ENCODE data around the gene TRIM67.
"Not testable (repeated sequence)": the region's sequence is repeated elsewhere in the genome, so short reads cannot be mapped to it uniquely, and the experiment has no call there.

Gene TRIM67

DNA sequence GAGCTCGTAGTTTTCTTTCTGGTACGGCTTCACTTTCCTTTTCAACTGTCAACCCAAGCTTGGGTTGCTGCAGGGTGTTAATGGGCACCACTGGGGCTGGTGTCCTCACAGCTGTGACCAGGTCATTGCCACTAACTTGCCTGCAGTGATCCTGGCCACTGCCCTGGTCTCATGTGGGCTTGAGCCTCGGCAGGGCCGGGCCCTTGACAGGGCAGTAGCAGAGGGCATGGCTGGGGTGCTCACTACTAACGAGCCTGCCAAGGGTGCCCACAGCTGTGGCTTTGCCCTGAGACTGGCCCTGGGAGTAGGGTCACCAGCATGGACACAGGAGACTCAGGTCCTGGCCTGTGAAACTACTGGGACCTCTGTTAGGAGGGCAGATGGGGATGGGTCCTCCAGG is 47.7 kb downstream of the TRIM67 start:
- no peak for DNase-seq

DNA sequence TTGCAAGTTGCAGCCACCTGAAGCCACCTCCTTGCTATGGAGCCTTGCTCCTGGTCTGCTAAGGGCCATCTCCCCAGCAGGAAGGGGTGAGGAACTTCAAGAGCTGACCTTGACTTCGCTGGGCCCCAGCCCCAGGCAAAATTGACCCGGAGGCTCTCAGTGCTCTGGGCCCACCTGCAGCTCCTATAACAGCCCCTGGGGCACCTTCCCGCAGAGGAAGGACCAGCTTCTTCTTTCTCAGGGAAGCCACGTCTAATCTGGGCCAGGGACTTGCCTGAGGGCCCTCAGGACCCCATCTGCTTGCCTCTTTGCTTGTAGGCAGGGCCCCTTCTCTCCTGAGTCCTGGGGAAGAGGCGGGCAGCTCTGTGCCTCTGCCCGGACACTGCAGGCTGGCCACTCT is 48.3 kb downstream of the TRIM67 start:
- DNase-seq, result no peak

DNA sequence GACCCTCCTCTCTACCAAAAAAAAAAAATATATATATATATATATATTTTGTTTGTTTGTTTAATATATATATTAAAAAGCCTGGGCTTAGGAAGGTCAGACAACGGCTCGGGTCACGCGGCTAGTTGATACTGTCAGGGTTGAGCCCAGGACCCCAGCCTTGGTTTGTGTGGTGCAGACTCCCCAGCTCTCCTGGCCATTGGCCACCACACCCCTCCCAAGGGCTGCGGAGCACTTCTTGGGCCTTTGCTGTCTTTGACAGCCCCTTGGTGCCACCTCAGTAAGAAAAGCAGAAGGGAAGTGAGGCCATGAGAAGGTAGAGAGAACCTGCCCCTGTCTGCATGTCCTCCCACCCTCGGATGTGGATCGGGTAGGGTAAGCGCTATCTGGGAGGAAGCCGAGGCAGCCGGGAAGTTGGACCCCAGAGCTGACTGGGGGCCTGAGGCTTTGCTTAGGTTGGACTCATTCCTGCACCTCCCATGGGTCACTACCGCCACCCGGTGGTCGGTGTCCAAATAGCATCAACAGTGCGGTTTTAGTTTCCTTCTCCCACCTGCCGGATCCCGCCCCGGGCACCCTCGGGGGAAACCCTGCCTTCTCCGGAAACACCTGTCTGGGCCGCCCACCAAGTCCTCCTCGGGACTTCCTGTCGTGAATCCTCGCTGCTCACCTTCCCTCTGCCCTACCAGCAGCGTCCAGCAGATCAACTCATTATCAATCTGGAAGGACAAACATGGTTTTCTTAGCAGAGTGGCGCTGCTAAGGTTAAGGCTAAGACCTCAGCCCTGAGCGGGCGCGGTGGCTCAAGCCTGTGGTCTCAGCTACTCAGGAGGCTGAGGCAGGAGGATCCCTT is 49.4 kb downstream of the TRIM67 start:
- peak; percentile 86 for DNase-seq

DNA sequence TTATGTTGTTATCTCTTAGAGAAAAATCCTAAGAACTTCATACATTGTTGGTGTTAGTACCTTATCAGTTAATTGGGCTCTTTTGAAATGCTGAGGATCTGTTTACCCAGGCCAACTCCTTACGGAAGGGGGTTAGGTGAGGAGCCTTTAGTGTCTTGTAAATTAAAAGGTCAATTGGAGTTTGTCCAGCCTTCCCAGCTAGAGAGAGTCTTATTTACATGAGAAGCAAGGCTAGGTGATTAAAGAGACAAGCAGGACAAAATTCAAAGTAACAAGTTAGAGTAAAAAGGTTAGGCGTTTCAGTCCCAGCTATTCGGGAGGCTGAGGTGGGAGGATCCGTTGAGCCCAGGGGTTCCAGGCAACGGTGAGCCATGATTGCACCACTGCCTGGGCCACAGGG is 50.4 kb downstream of the TRIM67 start:
- not testable (repeated sequence) for DNase-seq

DNA sequence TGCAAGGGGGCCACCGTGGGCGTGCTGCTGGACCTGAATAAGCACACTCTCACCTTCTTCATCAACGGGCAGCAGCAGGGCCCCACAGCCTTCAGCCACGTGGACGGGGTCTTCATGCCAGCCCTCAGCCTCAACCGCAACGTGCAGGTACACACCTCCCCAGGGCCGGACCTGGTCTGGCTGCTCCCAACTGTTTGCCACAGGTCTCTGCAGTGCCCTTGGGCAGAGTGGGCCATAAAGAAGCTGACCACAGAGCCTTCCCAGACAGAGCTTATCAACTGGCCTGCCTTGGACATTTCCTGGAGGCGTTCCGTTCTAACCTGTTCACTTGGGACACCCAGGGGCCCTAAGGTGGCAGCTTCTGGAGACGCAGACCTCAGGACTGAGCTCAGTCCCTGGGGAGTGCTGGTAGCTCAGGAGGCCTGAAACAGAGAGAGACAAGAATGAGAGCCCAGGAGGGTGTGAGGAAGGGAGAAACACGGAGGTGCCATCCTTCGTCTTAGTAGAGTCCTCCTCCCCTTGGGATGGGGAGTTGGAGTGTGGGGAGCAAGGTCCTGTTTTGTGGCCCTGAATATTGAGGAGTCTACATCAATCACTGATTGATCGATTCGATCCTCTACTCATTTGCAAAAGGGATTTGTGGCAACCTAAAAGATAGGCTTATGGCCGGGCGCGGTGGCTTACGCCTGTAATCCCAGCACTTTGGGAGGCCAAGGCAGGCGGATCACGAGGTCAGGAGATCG is 52.1 kb downstream of the TRIM67 start:
- no peak for DNase-seq

DNA sequence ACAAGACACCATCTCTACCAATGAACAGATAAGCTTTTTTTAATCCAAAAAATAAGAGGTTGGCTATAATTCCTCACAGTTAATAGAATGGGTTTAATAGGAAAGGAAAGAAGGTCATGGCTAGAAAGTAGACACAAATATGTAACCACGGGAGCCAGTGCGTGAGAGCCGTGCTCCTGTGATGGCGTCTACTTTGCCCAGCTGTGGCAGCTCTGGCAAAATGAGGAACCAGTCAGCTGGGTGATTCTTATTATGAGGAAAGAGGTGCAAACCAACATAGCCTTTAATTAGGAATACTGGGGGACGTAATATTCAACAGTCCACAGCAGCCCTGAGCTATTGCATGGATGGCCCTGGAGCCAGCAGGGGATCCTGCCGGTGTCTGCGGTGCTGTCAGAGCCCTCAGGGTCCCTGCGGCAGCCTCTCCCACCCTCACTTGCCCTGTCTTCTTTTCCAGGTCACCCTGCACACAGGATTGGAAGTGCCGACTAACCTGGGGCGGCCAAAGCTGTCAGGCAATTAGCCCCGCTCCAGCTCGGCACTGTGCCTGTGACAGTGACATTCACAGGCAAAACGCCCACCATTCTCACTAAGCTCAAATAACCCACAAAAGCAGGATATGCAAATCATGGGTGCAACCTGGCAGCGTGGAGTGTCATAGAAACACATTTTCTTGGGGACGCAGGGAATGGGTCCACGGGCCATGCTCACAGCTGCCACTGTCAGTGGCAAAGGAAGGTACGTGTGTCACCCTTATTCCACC is 53.2 kb downstream of the TRIM67 start:
- no peak for DNase-seq

DNA sequence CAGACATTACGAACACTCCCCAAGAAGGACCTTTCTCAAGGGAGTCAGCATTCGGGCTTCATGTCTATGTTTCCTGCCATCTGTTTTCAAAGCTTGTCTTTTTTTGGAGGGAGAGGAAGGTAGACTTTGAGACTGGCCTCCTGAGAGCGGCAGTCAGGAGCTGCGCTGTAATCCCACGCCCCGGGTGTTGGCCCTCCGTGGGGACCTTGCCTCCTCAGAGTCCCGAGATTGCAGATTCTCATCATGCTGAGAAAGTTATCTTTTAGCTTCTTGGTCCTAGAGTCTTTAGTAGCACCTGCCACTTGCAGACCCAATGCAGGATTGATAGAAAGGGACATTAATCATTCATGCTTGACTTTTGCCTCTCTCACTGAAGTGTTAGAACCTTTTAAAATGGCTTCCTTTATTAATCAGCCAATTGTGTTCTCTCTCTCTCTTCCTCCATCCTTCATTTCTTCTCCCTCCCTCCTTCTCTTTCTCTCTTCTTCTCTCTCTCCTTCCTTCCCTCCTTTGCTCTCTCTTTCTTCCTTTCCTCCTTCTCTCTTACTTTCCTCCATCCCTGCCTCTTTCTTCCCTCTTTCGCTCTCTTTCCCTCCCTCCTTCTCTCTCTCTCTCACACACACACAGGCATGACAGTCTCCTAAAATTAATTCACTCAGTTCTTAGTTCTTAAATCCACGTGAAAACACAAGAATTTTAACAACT is 54.0 kb downstream of the TRIM67 start:
- DNase-seq, result no peak

DNA sequence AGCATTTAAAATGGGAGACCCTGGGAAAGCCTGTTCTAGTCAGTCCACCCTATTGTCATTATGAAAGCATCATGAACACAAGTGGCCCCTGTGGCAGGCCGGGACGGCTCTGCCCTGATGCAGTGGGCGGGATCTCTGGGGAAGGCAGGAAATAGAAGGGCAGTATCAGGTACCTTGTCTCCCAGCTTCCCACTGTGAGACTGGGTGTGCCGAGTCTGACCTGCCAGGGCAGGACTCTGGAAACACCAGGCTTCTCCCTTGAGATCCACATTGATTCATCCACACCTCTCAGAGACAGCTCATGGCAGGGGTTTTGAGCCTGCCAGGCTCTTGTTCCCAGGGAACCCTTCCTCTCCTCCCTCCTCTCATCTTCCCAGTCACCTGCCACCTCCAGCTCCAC is 54.6 kb downstream of the TRIM67 start:
- no peak for DNase-seq

DNA sequence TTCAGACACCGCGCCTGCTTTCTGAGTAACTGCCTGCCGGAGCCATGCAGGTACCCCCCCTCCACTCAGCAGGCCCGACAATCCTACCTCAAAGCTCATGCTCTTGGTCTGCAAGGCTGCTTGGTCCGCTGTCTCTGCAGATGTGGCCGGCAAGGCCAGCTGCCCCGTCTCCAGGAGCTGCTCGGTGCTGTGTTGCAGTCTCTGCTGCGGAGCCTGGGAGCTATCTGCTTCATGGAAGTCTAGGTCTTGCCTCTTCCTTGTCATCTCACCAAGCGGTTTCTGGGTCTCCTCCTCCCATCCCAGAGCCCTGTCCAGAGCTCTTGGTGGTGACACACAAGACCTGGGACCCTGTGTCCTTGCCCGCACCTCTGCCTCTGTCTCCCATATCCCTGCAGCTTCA is 55.2 kb downstream of the TRIM67 start:
- DNase-seq, result no peak

DNA sequence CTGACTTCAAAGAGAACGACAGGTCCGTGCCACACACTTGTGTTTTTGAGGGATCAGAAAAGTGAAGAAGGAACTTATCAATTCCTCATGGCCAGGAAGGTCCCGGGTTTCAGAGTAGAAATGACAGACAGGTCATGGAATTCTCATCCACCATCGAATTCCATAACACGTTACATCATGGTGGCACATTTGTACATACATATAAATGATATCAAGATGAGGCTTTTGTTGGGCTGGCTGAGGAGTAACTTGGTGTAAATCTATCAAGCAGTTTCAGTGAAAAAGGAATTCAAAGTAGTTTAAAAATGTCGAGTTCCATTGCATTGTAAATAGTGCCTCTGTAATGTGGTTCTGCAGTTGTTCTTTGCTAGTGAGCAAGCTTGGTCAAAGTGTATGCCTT is 56.2 kb downstream of the TRIM67 start:
- no peak for DNase-seq

DNA sequence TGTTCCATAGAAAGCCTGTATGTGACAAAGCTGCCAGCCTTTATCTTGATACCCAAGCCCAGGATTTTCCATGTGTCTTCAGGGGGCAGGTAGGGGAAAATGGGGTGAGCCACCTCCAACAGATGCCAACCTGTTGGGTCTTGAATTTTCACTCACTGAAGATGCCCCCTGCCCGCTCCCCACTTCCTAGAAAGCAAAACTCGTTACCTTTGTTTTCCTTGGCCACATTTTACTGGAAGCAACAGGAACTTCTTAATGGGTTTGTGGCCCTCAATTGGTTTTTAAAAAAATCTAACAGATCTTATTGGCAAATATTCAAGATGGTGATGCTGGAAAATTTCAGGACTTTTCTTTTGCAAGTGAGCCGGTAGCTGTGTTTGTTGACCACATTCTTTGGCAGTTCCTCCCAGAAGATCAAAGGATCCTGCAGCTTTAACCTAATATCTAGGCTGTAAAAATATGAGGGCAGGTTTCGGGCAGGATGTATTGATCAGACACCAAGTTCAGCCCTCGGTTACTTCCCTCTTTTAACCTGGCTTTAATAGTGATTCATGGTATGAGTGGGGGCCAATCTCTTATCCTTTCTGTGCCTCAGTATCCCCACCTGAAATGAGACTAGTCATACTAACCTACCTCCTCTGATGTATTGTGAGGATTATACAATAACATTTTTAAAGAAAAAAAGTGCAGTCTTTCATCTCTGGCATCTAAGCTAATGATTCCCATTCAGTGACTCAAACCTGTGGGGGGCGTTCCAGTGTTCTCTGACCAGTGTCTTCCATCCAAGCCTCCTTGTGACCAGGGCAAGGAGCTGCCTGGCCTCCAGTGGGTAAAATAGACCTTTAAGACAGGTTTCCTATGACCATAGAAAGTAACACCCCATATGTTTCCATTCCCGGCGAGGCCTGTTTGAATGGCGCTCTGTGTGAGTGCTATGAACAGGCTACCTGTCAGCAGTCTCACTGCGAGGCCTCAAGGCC is 57.9 kb downstream of the TRIM67 start:
- no peak for DNase-seq

DNA sequence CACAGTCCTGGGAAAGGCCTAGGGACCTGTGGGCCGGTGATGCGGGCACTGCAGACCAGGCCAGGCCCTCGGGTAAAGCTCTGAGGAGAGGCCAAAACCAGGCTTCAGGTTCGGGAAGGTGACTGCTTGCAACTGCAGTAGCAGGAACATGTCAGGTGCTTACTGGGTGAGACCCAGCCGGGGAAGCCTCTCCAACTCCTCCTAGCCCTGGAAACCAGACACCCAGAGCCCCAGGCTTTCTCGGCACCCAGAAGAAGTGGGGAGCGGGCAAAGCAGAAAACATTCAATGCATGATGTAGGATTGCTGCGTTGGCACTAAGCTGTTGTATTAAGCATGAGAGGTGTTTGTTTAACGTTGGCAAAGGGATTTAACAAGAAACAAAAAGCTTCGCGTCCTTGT is 58.9 kb downstream of the TRIM67 start:
- no peak for DNase-seq

DNA sequence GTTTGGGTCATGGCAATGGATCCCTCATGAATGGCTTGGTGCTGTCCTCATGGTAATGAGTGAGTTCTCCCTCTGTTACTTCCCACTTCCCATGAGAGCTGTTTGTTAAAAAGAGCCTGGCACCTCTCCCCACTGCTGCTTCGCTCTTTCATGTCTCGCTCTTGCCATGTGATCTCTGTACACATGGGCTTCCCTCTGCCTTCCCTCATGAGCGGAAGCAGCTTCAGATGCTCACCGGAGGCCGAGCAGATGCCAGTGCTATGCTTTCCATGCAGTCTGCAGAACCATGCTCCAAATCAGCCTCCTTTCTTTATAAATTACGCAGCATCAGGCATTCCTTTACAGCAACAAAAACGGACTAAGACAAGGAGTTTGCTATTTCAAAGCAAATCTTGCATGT is 64.3 kb downstream of the TRIM67 start:
- DNase-seq, result no peak

DNA sequence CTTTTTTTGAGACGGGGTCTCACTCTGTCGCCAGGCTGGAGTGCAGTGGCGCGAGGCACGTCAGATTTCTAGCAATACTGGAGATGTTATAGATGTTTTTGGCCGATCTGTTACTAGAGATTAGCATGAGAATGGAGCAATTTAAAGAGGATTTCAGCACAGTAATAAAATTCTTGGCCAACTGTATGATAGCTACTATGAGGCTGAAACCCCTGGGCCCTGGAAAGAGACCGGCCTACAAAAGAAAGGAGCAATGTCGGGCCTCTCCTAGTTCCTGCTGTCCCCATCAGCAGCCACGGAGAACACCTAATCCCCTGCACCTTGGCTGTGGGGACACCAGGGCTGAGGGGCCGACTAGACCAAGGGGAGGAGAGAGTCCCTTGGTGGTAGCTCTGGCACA is 69.7 kb downstream of the TRIM67 start:
- no peak for DNase-seq

DNA sequence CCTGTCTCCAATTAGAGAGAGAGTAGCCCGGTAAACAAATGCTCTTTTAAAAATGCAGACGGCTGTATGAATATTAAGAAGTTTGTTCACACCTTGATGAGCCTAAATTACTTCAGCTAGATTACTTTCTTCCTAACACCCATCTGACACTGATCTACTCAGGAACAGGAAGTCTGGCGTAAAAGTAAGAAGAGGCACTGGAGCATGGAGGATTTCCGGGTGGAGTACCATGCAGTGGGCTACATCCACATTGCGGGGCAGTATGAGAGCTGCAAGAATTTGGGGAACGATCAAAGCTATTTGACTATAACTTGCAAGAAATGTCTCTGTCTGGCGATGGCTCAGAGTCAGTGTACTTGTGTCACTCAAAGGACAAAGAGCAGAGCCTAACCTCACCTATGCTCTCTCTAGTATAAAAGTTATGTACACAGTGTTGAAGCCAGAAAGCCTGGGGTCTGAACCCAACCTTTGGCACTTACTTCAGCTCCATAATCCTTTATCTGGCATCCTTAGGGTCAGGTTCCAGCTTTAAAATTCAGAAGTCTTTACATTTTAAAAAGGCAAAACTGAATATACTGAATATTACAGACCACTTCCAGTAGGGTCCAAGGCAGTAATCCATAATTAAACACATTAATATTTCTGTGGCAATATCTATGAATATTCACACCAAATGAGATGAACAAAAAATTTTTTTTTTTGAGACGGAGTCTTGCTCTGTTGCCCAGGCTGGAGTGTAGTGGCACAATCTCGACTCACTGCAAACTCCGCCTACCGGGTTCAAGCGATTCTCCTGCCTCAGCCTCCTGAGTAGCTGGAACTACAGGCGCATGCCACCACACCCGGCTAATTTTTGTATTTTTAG is 71.2 kb downstream of the TRIM67 start:
- no peak for DNase-seq

DNA sequence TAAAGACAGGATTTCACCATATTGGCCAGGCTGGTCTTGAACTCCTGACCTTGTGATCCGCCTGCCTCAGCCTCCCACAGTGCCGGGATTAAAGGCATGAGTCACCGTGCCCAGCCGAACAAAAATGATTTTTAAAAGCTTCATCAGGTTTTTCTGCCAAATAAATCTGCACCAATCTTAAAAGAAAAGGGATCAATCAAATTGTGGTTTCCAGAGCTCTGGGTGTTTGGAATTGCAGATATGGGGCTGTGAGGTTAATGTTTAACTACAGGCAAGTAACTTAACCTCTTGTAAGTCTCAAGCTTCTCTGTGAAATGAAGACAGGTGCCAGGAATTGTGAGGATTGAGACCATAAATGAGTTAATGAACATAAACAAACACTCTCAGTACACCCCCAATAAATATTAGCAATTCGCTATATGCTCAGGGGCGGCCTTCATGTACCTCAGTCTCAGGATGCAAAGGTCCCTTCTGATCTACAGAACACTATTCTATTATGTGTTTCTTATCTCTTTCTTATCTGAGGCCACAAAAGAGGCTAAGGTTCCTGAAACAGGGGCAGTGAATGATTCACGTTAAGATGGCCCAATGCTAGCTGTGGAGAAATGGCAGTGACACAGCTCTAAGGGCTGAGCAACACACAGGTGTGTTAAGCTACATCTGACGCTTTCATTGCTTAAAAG is 72.0 kb downstream of the TRIM67 start:
- no peak for DNase-seq

DNA sequence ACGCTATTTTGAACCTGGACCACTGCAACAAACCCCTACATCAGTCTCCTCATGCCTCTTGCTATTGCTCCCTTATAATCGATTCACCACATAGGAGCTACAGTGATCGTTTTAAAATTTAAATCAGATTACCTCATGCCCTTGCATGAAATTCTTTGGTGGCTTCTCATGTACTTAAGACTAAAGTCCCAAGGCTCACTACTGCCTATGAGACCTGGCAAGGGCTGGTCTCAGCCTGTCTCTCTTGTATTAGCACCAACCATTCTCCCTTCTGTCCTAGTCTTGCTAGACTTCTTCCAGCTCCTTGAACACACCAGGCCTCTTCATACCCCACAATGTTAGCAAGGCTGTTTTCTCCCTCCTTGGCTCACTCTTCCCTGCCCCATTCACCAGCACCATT is 72.6 kb downstream of the TRIM67 start:
- DNase-seq, result no peak

DNA sequence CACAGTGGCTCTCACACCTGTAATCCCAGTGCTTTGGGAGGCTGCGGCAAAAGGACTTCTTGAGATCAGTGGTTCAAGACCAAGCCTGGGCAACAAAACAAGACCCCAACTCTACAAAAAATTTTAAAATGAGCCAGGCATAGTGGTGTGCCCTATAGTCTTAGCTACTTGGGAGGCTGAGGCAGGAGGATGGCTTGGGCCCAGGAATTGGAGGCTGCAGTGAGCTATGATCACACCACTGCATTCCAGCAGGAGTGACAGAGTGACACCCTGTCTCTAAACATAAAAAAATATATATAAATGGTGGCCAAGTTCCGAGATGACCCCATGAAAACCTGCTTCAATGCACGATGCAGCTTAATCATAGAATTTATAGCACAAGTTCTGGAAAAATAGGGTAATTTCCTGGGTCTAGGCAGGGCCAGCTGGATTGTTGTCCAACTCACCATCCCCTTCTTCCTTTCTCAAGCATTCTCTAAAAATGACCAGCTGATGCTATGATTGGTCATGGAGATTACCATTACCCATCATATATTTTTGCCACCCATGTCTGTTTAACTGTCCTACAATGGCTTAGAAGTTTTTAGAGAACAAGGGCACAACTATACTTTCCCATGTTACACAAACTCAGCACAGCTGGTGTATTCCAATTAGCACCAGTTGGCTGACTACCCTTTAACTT is 73.8 kb downstream of the TRIM67 start:
- DNase-seq, result no peak

DNA sequence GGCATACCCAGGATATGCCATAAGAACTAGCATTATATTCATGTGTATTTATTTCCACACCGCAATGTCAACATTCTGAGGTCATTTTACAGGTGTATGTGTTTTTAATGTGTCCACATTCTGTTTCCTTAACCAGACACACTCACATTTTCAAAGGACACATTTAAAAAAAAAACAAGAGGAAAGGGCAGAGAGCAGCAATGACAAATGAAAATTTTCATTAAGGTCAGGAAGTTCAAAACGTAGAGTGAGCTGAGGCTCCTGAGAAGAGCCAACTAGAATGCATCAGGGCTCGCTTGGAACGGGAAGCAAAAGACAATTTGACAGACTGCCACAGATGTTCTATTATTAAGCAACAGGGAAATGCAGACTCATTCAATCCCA is 74.3 kb downstream of the TRIM67 start:
- no peak for DNase-seq

DNA sequence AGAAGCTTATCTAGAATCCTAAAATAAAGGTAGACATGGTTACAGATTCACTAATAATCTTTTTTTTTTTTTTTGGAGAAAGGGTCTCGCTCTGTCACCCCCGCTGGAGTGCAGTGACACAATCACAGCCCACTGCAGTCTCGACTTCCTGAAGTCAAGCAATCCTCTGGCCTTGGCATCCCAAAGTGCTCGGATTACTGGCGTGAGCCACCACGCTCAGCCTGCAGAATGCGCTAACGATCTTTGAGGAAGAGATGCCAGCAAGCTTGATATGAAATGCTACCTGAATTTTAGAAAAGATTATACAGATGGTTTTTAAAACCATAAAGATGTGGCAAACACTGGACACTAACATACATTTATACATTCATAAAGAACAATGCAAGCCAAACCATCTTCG is 75.1 kb downstream of the TRIM67 start:
- DNase-seq, result no peak

Data from effector CD8-positive, alpha-beta T cell (primary cell).